Peyer's patch (tissue), 4 donors: ENCODE results near the gene ZHX3. TPM values are rescaled to one million over a fixed set of nuclear protein-coding genes. Genes with fewer than 3 reads are reported as not detected.

Experiments
- DNase-seq, 3 donors: peaks; one replicate each; pipeline ENCODE4 v3.0.0-alpha.2; 2017 to 2019
- H3K27ac ChIP-seq, 4 donors: fragments of 200-600 bp; sonication (generic); one replicate each; pipeline ENCODE4 v1.5.1; 2016 to 2019
- H3K27me3 ChIP-seq, 2 donors: fragments of 200-600 bp; sonication (generic); one replicate each; pipeline ENCODE4 v1.5.1; 2019
- H3K36me3 ChIP-seq, 3 donors: fragments of 200-600 bp; sonication (generic); one replicate each; pipeline ENCODE4 v1.5.1; 2016 to 2019
- H3K4me1 ChIP-seq, 4 donors: fragments of 200-600 bp; sonication (generic); one replicate each; pipeline ENCODE4 v1.5.1; 2016 to 2019
- H3K4me3 ChIP-seq, 4 donors: fragments of 200-600 bp; sonication (generic); 1 replicate in 3 of 4; 2 replicates in 1 of 4; pipeline ENCODE4 v1.5.1; 2016 to 2019; ENCODE audit warnings: mild to moderate bottlenecking in 1 of 4
- H3K9me3 ChIP-seq, 4 donors: fragments of 200-600 bp; sonication (generic); one replicate each; pipeline ENCODE4 v1.5.1; 2016 to 2019; ENCODE audit warnings: mild to moderate bottlenecking in 1 of 4
- CTCF ChIP-seq, 6 experiments: fragments of 450-650 bp in 4 of 6; fragments of 200-600 bp in 2 of 6; sonication (generic) in 1 of 6; IDR thresholded peaks; one replicate each; pipeline ENCODE4 v1.5.1; 2017 to 2019; ENCODE audit warnings: antibody characterized with exemption in 6 of 6, mild to moderate bottlenecking in 3 of 6, moderate library complexity in 1 of 6
- POLR2A ChIP-seq, 2 donors: fragments of 450-650 bp; IDR thresholded peaks; one replicate each; pipeline ENCODE4 v1.5.1; 2017; ENCODE audit warnings: antibody characterized with exemption in 2 of 2, mild to moderate bottlenecking in 2 of 2, moderate library complexity in 2 of 2
- total RNA-seq, 4 donors: library from RNA; depleted of rRNA; stranded (reverse); fragments of >200 nt; gene quantifications; one replicate each; pipeline ENCODE4 v1.1.0, GENCODE V29; 2016

Gene ZHX3
- total RNA-seq, result 10 to 100 TPM; 33.8 to 53.0 (median 39.5) TPM

GRCh38 chr20:41317546-41318270 lies at the start of gene ZHX3:
TSS of gene ZHX3 (minus strand) at chr20:41317731. CDS start at chr20:41204916, 112,815 bp downstream.
- Histone ChIP-seq H3K9me3 (no peaks in the 10 kb centered on the region), H3K27me3 (no peaks in the 10 kb centered on the region), H3K36me3 (no peaks in the 10 kb centered on the region), H3K4me1 (peaks cover 0 to 37% (median 6%) of the 10 kb centered on the region in 4 donors), H3K27ac (peak within 1 kb of the TSS; percentile 82 to 98 (median 90)), H3K4me3 (peak within 1 kb of the TSS; percentile 72 to 94 (median 85))
- peak; percentile 50 to 81 for TF ChIP-seq POLR2A (IDR thresholded peaks at IDR 0.05)
- TF ChIP-seq CTCF (IDR thresholded peaks at IDR 0.05), result no peak
- DNase-seq, result peak; percentile 96 to 99 (median 99)

GRCh38 chr20:41367393-41367695 lies 49.8 kb upstream of the ZHX3 start:
- H3K27me3 ChIP-seq, result peaks cover 0 to 10% of the 10 kb centered on the region in 2 donors
- H3K36me3 ChIP-seq, result no peaks in the 10 kb centered on the region
- peaks cover 0 to 14% (median 0%) of the 10 kb centered on the region in 4 donors for H3K4me1 ChIP-seq
- H3K4me3 ChIP-seq, result no peak overlapping the region
- TF ChIP-seq CTCF (IDR thresholded peaks at IDR 0.05) (no peak), POLR2A (IDR thresholded peaks at IDR 0.05) (no peak)
- no peak for DNase-seq
- H3K27ac ChIP-seq, result no peak overlapping the region
- no peaks in the 10 kb centered on the region for H3K9me3 ChIP-seq

GRCh38 chr20:41366546-41367392 lies 49.2 kb upstream of the ZHX3 start, which contains the start of gene EMILIN3:
TSS of gene EMILIN3 (minus strand) at chr20:41366818. CDS start at chr20:41366634, 184 bp downstream.
- peaks cover 0 to 10% of the 10 kb centered on the region in 2 donors for H3K27me3 ChIP-seq
- DNase-seq, result no peak
- TF ChIP-seq CTCF (IDR thresholded peaks at IDR 0.05) (no peak), POLR2A (IDR thresholded peaks at IDR 0.05) (no peak)
- no peaks in the 10 kb centered on the region for H3K36me3 ChIP-seq
- H3K9me3 ChIP-seq, result no peaks in the 10 kb centered on the region
- peaks cover 0 to 14% (median 0%) of the 10 kb centered on the region in 4 donors for H3K4me1 ChIP-seq
- no peak within 1 kb of the TSS for H3K27ac ChIP-seq
- H3K4me3 ChIP-seq, result peak within 1 kb of the TSS in 3 of 4 donors; percentile 27 to 42 (median 41)

- Histone ChIP-seq H3K4me3 (peak overlapping the region in 3 of 4 donors; percentile 27 to 42 (median 41)), H3K27me3 (peaks cover 0 to 10% of the 10 kb centered on the region in 2 donors), H3K27ac (no peak overlapping the region), H3K9me3 (no peaks in the 10 kb centered on the region), H3K4me1 (peaks cover 0 to 14% (median 0%) of the 10 kb centered on the region in 4 donors), H3K36me3 (no peaks in the 10 kb centered on the region)
- no peak for DNase-seq
- no peak for TF ChIP-seq POLR2A (IDR thresholded peaks at IDR 0.05)
- no peak for TF ChIP-seq CTCF (IDR thresholded peaks at IDR 0.05)
Measured at GRCh38 chr20:41365777-41366545, 48.4 kb upstream of the ZHX3 start.
